Mesenchymal stem cell (in vitro differentiated cells and primary cell): Measurements from ENCODE around the gene AUTS2.

Experiments
- DNase-seq: peaks from one replicate; pipeline ENCODE4 v3.0.0-alpha.2; 2013
- H2AFZ ChIP-seq: one replicate; pipeline ENCODE4 v1.6.1; 2013; ENCODE audit warnings: low read depth, mild to moderate bottlenecking, control low read depth, inconsistent platforms, low read length, moderate library complexity
- H2AK5ac ChIP-seq: 2 replicates; pipeline ENCODE4 v1.6.1; 2013; ENCODE audit warnings: low read length, moderate library complexity, mild to moderate bottlenecking, inconsistent platforms; ENCODE audit not compliant: severe bottlenecking
- H2BK120ac ChIP-seq: one replicate; pipeline ENCODE4 v1.6.1; 2013; ENCODE audit warnings: low read depth, mild to moderate bottlenecking, inconsistent platforms, low read length, moderate library complexity
- H2BK12ac ChIP-seq, 2 experiments: one replicate each; pipeline ENCODE4 v1.6.1; 2013; ENCODE audit warnings: inconsistent platforms in 2 of 2, low read length in 2 of 2, mild to moderate bottlenecking in 2 of 2, moderate library complexity in 2 of 2, control low read depth in 1 of 2
- H2BK15ac ChIP-seq: one replicate; pipeline ENCODE4 v1.6.1; 2013; ENCODE audit warnings: mild to moderate bottlenecking, low read depth, inconsistent platforms; ENCODE audit not compliant: poor library complexity, severe bottlenecking
- H2BK5ac ChIP-seq: 2 replicates; pipeline ENCODE4 v1.6.1; 2013; ENCODE audit warnings: low read depth, mild to moderate bottlenecking, low read length, control low read depth, inconsistent platforms; ENCODE audit not compliant: poor library complexity, severe bottlenecking
- H3K14ac ChIP-seq, 2 experiments: one replicate each; pipeline ENCODE4 v1.6.1; 2013; ENCODE audit warnings: inconsistent platforms in 2 of 2, low read length in 2 of 2, control low read depth in 1 of 2, mild to moderate bottlenecking in 1 of 2, moderate library complexity in 1 of 2
- H3K18ac ChIP-seq, 2 experiments: one replicate each; pipeline ENCODE4 v1.6.1; 2013; ENCODE audit warnings: inconsistent platforms in 2 of 2, low read length in 2 of 2, control low read depth in 1 of 2, low read depth in 1 of 2, mild to moderate bottlenecking in 1 of 2
- H3K23ac ChIP-seq, 2 experiments: one replicate each; pipeline ENCODE4 v1.6.1; 2013; ENCODE audit warnings: inconsistent platforms in 2 of 2, low read length in 2 of 2, mild to moderate bottlenecking in 2 of 2, moderate library complexity in 2 of 2, control low read depth in 1 of 2
- H3K27ac ChIP-seq: 2 replicates; pipeline ENCODE4 v1.5.1; 2013; ENCODE audit warnings: mild to moderate bottlenecking, moderate library complexity, low read length, control low read depth, inconsistent platforms; ENCODE audit not compliant: poor library complexity, severe bottlenecking
- H3K27me3 ChIP-seq, 2 experiments: 2 replicates each; pipeline versions ENCODE4 v1.6.1 to v1.7.0; 2013; ENCODE audit warnings: low read length in 2 of 2, mild to moderate bottlenecking in 2 of 2, moderate library complexity in 2 of 2, control low read depth in 1 of 2, inconsistent platforms in 1 of 2; ENCODE audit not compliant: control insufficient read depth in 1 of 2, insufficient read depth in 1 of 2
- H3K36me3 ChIP-seq, 2 experiments: 2 replicates each; pipeline versions ENCODE4 v1.6.1 to v1.7.0; 2013; ENCODE audit warnings: low read length in 2 of 2, control low read depth in 1 of 2, inconsistent platforms in 1 of 2, low read depth in 1 of 2, mild to moderate bottlenecking in 1 of 2; ENCODE audit not compliant: insufficient read depth in 2 of 2, control insufficient read depth in 1 of 2
- H3K4ac ChIP-seq, 2 experiments: one replicate each; pipeline ENCODE4 v1.6.1; 2013; ENCODE audit warnings: inconsistent platforms in 2 of 2, low read length in 2 of 2, mild to moderate bottlenecking in 2 of 2, moderate library complexity in 2 of 2, control low read depth in 1 of 2, low read depth in 1 of 2
- H3K4me1 ChIP-seq: 2 replicates; pipeline ENCODE4 v1.6.1; 2013; ENCODE audit warnings: low read depth, low read length, control low read depth; ENCODE audit not compliant: control insufficient read depth, insufficient read depth
- H3K4me2 ChIP-seq: 2 replicates; pipeline ENCODE4 v1.6.1; 2013; ENCODE audit warnings: low read length, mild to moderate bottlenecking, inconsistent platforms; ENCODE audit not compliant: poor library complexity, severe bottlenecking
- H3K4me3 ChIP-seq, 2 experiments: 2 replicates each; pipeline versions ENCODE4 v1.5.1 to v1.7.0; 2013; ENCODE audit warnings: low read length in 2 of 2, mild to moderate bottlenecking in 2 of 2, control low read depth in 1 of 2, low read depth in 1 of 2; ENCODE audit not compliant: insufficient read depth in 1 of 2
- H3K79me1 ChIP-seq: replicated peaks from 2 replicates; pipeline ENCODE4 v1.6.1; 2013; ENCODE audit warnings: mild to moderate bottlenecking, control low read depth, low read length, inconsistent platforms; ENCODE audit not compliant: poor library complexity, severe bottlenecking
- H3K9ac ChIP-seq: 2 replicates; pipeline ENCODE4 v1.7.0; 2013; ENCODE audit warnings: mild to moderate bottlenecking, low read length, moderate library complexity
- H3K9me3 ChIP-seq: 2 replicates; pipeline ENCODE4 v1.7.0; 2013; ENCODE audit warnings: mild to moderate bottlenecking, low read length; ENCODE audit not compliant: control insufficient read depth
- H4K8ac ChIP-seq: one replicate; pipeline ENCODE4 v1.6.1; 2013; ENCODE audit warnings: inconsistent platforms, mild to moderate bottlenecking, low read length, moderate library complexity
- H4K91ac ChIP-seq: one replicate; pipeline ENCODE4 v1.6.1; 2013; ENCODE audit warnings: mild to moderate bottlenecking, low read length, inconsistent platforms
- WGBS: methylation state at CpG from one replicate; pipeline ENCODE4 v1.1.7; 2013; ENCODE audit warnings: mixed read lengths; 5-methylcytosine and 5-hydroxymethylcytosine counted together

The AUTS2 gene

GRCh38 chr7:70486977-70487376 is 888.7 kb downstream of the AUTS2 start:
- Histone ChIP-seq H3K79me1 (no peaks in the 10 kb centered on the region), H3K9ac (no peak overlapping the region), H3K36me3 (no peaks in the 10 kb centered on the region), H3K14ac (no peak overlapping the region), H2BK120ac (no peak overlapping the region), H3K18ac (no peak overlapping the region), H4K8ac (no peak overlapping the region), H2BK12ac (no peak overlapping the region), H3K9me3 (peaks cover 7% of the 10 kb centered on the region), H2BK5ac (no peak overlapping the region), H2AK5ac (no peak overlapping the region), H2BK15ac (no peak overlapping the region), H3K27ac (no peak overlapping the region), H4K91ac (no peak overlapping the region), H3K4me1 (no peaks in the 10 kb centered on the region), H3K4me2 (no peak overlapping the region), H3K23ac (no peak overlapping the region), H3K27me3 (no peaks in the 10 kb centered on the region), H3K4ac (no peak overlapping the region), H2AFZ (no peak overlapping the region), H3K4me3 (no peak overlapping the region)
- WGBS = no CpG with 5 or more reads among the region's 7 CpGs
- no peak for DNase-seq

- H2BK120ac ChIP-seq = no peak overlapping the region
- no peak overlapping the region for H3K4ac ChIP-seq
- H4K8ac ChIP-seq = no peak overlapping the region
- no peak overlapping the region for H3K4me2 ChIP-seq
- H3K14ac ChIP-seq = no peak overlapping the region
- H3K9ac ChIP-seq = no peak overlapping the region
- H2AFZ ChIP-seq = no peak overlapping the region
- no peak overlapping the region for H3K27ac ChIP-seq
- WGBS = 92% methylated on average over 10 of the region's 10 CpGs
- no peaks in the 10 kb centered on the region for H3K79me1 ChIP-seq
- no peak overlapping the region for H4K91ac ChIP-seq
- no peaks in the 10 kb centered on the region for H3K36me3 ChIP-seq
- H2BK15ac ChIP-seq = no peak overlapping the region
- no peak for DNase-seq
- no peak overlapping the region for H3K4me3 ChIP-seq
- no peak overlapping the region for H3K18ac ChIP-seq
- H3K9me3 ChIP-seq = peaks cover 7% of the 10 kb centered on the region
- no peaks in the 10 kb centered on the region for H3K4me1 ChIP-seq
- H2BK5ac ChIP-seq = no peak overlapping the region
- no peak overlapping the region for H3K23ac ChIP-seq
- no peak overlapping the region for H2BK12ac ChIP-seq
- no peaks in the 10 kb centered on the region for H3K27me3 ChIP-seq
- H2AK5ac ChIP-seq = no peak overlapping the region
Measured at GRCh38 chr7:70487428-70487827, 889.2 kb downstream of the AUTS2 start.

- H2BK15ac ChIP-seq = no peak overlapping the region
- no peaks in the 10 kb centered on the region for H3K36me3 ChIP-seq
- no peak overlapping the region for H2BK120ac ChIP-seq
- no peak overlapping the region for H4K91ac ChIP-seq
- no peaks in the 10 kb centered on the region for H3K79me1 ChIP-seq
- no peaks in the 10 kb centered on the region for H3K27me3 ChIP-seq
- no peak overlapping the region for H3K14ac ChIP-seq
- H2AFZ ChIP-seq = no peak overlapping the region
- H3K9me3 ChIP-seq = peaks cover 7% of the 10 kb centered on the region
- no peak overlapping the region for H3K23ac ChIP-seq
- H2BK5ac ChIP-seq = no peak overlapping the region
- H3K9ac ChIP-seq = no peak overlapping the region
- no peak overlapping the region for H3K27ac ChIP-seq
- no peak for DNase-seq
- H3K4ac ChIP-seq = no peak overlapping the region
- H3K18ac ChIP-seq = no peak overlapping the region
- no peak overlapping the region for H2BK12ac ChIP-seq
- H3K4me3 ChIP-seq = no peak overlapping the region
- H4K8ac ChIP-seq = no peak overlapping the region
- H3K4me2 ChIP-seq = no peak overlapping the region
- 96% methylated on average over 13 of the region's 13 CpGs for WGBS
- H2AK5ac ChIP-seq = no peak overlapping the region
- no peaks in the 10 kb centered on the region for H3K4me1 ChIP-seq
Measured at GRCh38 chr7:70487886-70488285, 889.6 kb downstream of the AUTS2 start.

GRCh38 chr7:70489813-70490212 is 891.5 kb downstream of the AUTS2 start:
- Histone ChIP-seq H3K4ac (no peak overlapping the region), H3K9ac (no peak overlapping the region), H2AK5ac (no peak overlapping the region), H3K18ac (no peak overlapping the region), H3K14ac (no peak overlapping the region), H2BK5ac (no peak overlapping the region), H3K4me3 (no peak overlapping the region), H3K4me1 (no peaks in the 10 kb centered on the region), H3K4me2 (no peak overlapping the region), H3K23ac (no peak overlapping the region), H3K79me1 (no peaks in the 10 kb centered on the region), H3K27me3 (no peaks in the 10 kb centered on the region), H4K8ac (no peak overlapping the region), H2BK120ac (no peak overlapping the region), H3K9me3 (peaks cover 7% of the 10 kb centered on the region), H2BK15ac (no peak overlapping the region), H3K27ac (no peak overlapping the region), H2BK12ac (no peak overlapping the region), H4K91ac (no peak overlapping the region), H2AFZ (no peak overlapping the region), H3K36me3 (no peaks in the 10 kb centered on the region)
- WGBS = no CpG with 5 or more reads among the region's 1 CpG
- DNase-seq = no peak
